MM.1S (cell line): Measurements from ENCODE around the gene TEKT3.

Source experiments
- DNase-seq: peaks from one replicate; pipeline ENCODE4 v3.0.0-alpha.2; 2015
- H2AFZ ChIP-seq: fragments of 300-600 bp; sonication (generic); 2 replicates; pipeline ENCODE4 v1.6.0; 2016; ENCODE audit warnings: antibody characterized with exemption, low read length
- H3F3A ChIP-seq: fragments of 300-600 bp; sonication (generic); 2 replicates; pipeline ENCODE4 v1.6.1; 2016; ENCODE audit warnings: mild to moderate bottlenecking, antibody characterized with exemption, low read length, moderate library complexity, mixed read lengths; ENCODE audit not compliant: insufficient read depth
- H3K27ac ChIP-seq: fragments of 300-600 bp; sonication (generic); 2 replicates; pipeline ENCODE4 v1.5.1; 2016; ENCODE audit warnings: mild to moderate bottlenecking, low read length
- H3K27me3 ChIP-seq: fragments of 300-600 bp; sonication (generic); replicated peaks from 2 replicates; pipeline ENCODE4 v1.6.0; 2016; ENCODE audit warnings: low read length; ENCODE audit not compliant: insufficient read depth
- H3K36me3 ChIP-seq: fragments of 300-600 bp; sonication (generic); replicated peaks from 2 replicates; pipeline ENCODE4 v1.6.1; 2016; ENCODE audit warnings: mild to moderate bottlenecking, low read length, mixed read lengths; ENCODE audit not compliant: insufficient read depth
- H3K4me1 ChIP-seq: fragments of 300-600 bp; sonication (generic); 2 replicates; pipeline ENCODE4 v1.6.1; 2016; ENCODE audit warnings: low read length, mixed read lengths
- H3K4me2 ChIP-seq: fragments of 300-600 bp; sonication (generic); 2 replicates; pipeline ENCODE4 v1.6.0; 2016; ENCODE audit warnings: low read depth, low read length
- H3K4me3 ChIP-seq: fragments of 300-600 bp; sonication (generic); 2 replicates; pipeline ENCODE4 v1.5.1; 2016; ENCODE audit warnings: low read length, mixed read lengths
- H3K79me2 ChIP-seq: fragments of 300-600 bp; sonication (generic); 2 replicates; pipeline ENCODE4 v1.6.1; 2016; ENCODE audit warnings: mixed run types, low read length, mixed read lengths
- H3K9ac ChIP-seq: fragments of 300-600 bp; sonication (generic); 2 replicates; pipeline ENCODE4 v1.6.1; 2016; ENCODE audit warnings: low read length, mixed read lengths
- H3K9me2 ChIP-seq: fragments of 300-600 bp; sonication (generic); replicated peaks from 2 replicates; pipeline ENCODE4 v1.6.1; 2016; ENCODE audit warnings: mild to moderate bottlenecking, low read length, mixed read lengths; ENCODE audit not compliant: insufficient read depth
- H3K9me3 ChIP-seq: fragments of 300-600 bp; sonication (generic); replicated peaks from 2 replicates; pipeline ENCODE4 v1.6.1; 2016; ENCODE audit warnings: mild to moderate bottlenecking, low read length, mixed read lengths; ENCODE audit not compliant: insufficient read depth
- H4K20me1 ChIP-seq: fragments of 300-600 bp; sonication (generic); 2 replicates; pipeline ENCODE4 v1.6.1; 2016; ENCODE audit warnings: mild to moderate bottlenecking, low read length, moderate library complexity, mixed read lengths; ENCODE audit not compliant: insufficient read depth
- CTCF ChIP-seq: fragments of 300-600 bp; sonication (generic); IDR thresholded peaks from 2 replicates; pipeline ENCODE4 v1.5.1; 2016; ENCODE audit warnings: antibody characterized with exemption, low read length, mixed read lengths
- EZH2 ChIP-seq: fragments of 300-600 bp; sonication (generic); optimal IDR thresholded peaks from 2 replicates; pipeline ENCODE3; 2017; ENCODE audit warnings: low read depth, mild to moderate bottlenecking, antibody characterized with exemption, low read length, mixed read lengths
- EZH2phosphoT487 ChIP-seq: fragments of 300-600 bp; sonication (generic); IDR thresholded peaks from 2 replicates; pipeline ENCODE4 v1.6.1; 2018; ENCODE audit warnings: antibody characterized with exemption, low read length

The TEKT3 gene

GRCh38 chr17:15364615-15365014 lies 23.2 kb upstream of the TEKT3 start:
- Histone ChIP-seq H3K4me3 (no peak overlapping the region), H2AFZ (no peak overlapping the region), H3K9me3 (no peaks in the 10 kb centered on the region), H3K27me3 (no peaks in the 10 kb centered on the region), H3K36me3 (no peaks in the 10 kb centered on the region), H3K9ac (no peak overlapping the region), H3K79me2 (no peaks in the 10 kb centered on the region), H3K4me2 (no peak overlapping the region), H3F3A (no peaks in the 10 kb centered on the region), H3K27ac (no peak overlapping the region), H4K20me1 (no peaks in the 10 kb centered on the region), H3K9me2 (no peaks in the 10 kb centered on the region), H3K4me1 (no peaks in the 10 kb centered on the region)
- no peak for DNase-seq
- TF ChIP-seq CTCF, result no peak
- TF ChIP-seq EZH2phosphoT487, result no peak
- no peak for TF ChIP-seq EZH2

DNA sequence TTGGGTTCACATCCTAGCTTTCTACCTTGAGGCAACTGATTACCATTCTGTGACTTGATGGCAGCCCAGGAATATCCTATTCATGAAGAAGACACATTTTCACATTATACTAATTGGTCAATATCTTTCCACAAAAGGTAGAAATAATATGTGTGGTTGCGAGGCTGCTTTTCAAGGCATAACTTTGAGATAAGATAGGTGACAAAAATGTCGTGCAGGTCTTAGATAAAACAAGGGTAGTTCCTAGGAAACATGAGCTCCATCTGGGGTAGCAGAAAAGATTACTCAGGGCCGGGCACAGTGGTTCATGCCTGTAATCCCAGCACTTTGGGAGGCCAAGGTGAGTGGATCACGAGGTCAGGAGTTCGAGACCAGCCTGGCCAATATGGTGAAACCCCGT lies 22.3 kb upstream of the TEKT3 start:
- H3K79me2 ChIP-seq, result no peaks in the 10 kb centered on the region
- no peak overlapping the region for H3K27ac ChIP-seq
- TF ChIP-seq EZH2phosphoT487 (no peak), EZH2 (no peak), CTCF (no peak)
- no peaks in the 10 kb centered on the region for H3K9me3 ChIP-seq
- no peaks in the 10 kb centered on the region for H3K27me3 ChIP-seq
- no peak for DNase-seq
- H3F3A ChIP-seq, result no peaks in the 10 kb centered on the region
- H3K9ac ChIP-seq, result no peak overlapping the region
- no peaks in the 10 kb centered on the region for H3K4me1 ChIP-seq
- H3K4me2 ChIP-seq, result no peak overlapping the region
- no peaks in the 10 kb centered on the region for H4K20me1 ChIP-seq
- H3K9me2 ChIP-seq, result no peaks in the 10 kb centered on the region
- H2AFZ ChIP-seq, result no peak overlapping the region
- H3K36me3 ChIP-seq, result no peaks in the 10 kb centered on the region
- no peak overlapping the region for H3K4me3 ChIP-seq

DNA sequence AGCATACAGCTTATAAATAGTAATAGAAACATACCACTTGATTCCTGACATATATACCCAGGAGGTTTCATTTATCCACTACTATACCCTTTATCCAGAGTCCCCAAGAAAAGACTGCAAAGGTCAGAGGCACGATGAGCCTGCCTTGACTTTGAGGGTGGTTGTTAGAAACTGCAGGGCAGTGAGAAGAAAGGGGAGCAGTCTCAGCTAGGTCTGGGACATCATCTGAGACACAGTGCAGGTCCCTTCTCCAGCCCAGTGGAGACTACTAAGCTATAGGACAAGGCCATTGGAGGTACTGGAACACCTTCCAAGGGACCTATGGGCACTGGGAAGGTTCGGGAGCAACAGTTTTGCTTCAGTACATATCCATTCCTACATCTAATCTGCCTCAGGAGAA lies 20.2 kb upstream of the TEKT3 start:
- no peaks in the 10 kb centered on the region for H3K79me2 ChIP-seq
- no peaks in the 10 kb centered on the region for H3K27me3 ChIP-seq
- no peak overlapping the region for H3K27ac ChIP-seq
- H4K20me1 ChIP-seq, result no peaks in the 10 kb centered on the region
- no peak overlapping the region for H3K4me3 ChIP-seq
- H3K9me2 ChIP-seq, result no peaks in the 10 kb centered on the region
- no peak overlapping the region for H2AFZ ChIP-seq
- no peak overlapping the region for H3K9ac ChIP-seq
- DNase-seq, result no peak
- no peak overlapping the region for H3K4me2 ChIP-seq
- no peaks in the 10 kb centered on the region for H3F3A ChIP-seq
- no peaks in the 10 kb centered on the region for H3K36me3 ChIP-seq
- no peaks in the 10 kb centered on the region for H3K9me3 ChIP-seq
- H3K4me1 ChIP-seq, result no peaks in the 10 kb centered on the region
- no peak for TF ChIP-seq CTCF
- TF ChIP-seq EZH2, result no peak
- TF ChIP-seq EZH2phosphoT487, result no peak
